ENCODE measurements around the gene PYURF.
A peak's percentile ranks its signal among the peaks of the same experiment; 100 is the strongest.

PYURF gene, protein sequence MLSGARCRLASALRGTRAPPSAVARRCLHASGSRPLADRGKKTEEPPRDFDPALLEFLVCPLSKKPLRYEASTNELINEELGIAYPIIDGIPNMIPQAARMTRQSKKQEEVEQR

DNA sequence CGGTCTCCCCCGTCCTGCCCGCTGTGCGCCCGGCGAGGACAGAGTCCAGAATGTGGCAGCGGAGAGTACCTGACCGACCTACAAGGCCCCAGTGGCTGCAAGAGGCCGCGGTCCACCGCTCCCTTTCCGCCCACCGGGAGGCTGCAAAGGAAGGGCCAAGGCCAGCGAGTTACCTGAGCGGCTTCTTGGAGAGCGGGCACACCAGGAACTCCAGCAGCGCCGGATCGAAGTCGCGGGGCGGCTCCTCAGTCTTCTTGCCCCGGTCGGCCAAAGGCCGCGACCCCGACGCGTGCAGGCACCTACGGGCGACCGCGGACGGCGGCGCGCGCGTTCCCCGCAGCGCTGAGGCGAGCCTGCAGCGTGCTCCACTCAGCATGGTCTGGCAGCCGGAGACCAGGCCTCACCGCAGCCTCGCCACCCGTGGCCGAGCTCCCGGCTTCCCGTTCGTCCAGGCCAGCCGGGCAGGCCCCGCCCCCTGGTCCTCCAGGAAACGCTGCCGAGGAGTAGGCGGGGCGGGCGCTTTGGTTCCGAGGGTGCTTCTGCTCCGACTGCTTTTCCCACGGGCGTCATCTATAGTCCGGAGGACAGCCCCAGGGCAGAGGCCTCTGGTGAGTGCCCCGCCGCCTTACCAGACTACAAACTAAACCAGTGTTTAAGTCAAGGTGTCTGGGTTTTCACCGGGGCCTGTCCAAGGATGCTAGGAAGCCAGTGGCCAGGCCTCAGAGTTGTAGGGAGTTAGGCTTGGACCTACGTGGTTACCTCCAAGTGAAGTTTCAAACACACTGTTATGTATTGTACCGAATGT, at the start of gene PYURF:
PYURF (minus strand) TSS at position 452 of the 805 bp plus-strand sequence; CDS start at position 376, 76 bp downstream.
- peak; percentile 88 for DNase-seq

DNA sequence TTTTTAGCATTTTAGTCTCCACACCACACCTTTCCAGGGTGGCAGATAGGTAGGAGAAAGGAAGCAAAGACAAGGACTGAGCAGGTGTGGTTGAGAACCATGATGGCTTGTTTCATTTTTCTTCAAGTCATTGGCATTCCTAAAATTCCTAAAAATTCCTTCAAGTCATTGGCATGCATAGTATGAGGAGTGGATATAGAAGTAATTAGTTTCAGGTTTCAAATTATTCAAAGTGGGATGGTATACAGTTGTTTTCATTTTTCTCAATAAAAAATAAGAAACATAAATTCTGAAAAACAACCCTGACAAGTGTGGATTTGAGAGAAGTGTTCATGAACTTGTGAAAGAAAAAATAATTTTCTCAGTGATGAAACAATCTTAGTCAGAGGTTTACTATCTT, 46.4 kb upstream of the PYURF start:
- DNase-seq, result no peak

DNA sequence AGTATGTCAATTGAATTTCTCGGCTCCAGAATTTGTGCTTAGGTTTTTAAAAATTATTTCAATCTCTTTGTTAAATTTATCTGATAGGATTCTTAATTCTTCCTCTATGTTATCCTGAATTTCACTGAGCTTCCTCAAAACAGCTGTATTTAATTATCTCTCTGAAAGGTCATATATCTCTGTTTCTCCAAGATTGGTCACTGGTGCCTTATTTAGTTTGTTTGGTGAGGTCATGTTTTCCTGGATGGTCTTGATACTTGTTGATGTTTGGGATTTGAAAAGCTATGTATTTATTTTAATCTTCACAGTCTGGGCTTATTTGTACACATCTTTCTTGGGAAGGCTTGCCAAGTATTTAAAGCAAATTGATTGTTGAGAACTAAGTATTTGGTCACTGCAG, 44.0 kb upstream of the PYURF start:
- no peak for DNase-seq

DNA sequence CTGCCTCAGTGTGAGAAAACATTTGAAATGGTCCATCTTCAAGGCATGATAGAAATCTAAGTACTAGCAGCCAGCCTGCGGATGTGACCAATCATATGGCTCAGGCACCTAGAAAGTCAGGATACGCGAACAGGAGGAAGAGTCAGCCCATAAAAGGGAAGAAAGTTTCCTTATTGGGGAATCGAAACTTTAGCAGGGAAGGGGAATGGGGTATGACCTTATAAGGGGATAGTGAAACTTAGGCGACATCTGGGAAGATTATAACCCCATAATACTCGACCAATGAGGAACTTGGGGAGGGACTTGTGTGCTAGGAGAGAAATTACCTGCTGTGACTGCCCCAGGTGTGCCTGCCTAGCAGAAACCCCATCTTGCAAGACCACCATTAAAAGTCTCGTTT, 26.2 kb upstream of the PYURF start:
- DNase-seq, result no peak

DNA sequence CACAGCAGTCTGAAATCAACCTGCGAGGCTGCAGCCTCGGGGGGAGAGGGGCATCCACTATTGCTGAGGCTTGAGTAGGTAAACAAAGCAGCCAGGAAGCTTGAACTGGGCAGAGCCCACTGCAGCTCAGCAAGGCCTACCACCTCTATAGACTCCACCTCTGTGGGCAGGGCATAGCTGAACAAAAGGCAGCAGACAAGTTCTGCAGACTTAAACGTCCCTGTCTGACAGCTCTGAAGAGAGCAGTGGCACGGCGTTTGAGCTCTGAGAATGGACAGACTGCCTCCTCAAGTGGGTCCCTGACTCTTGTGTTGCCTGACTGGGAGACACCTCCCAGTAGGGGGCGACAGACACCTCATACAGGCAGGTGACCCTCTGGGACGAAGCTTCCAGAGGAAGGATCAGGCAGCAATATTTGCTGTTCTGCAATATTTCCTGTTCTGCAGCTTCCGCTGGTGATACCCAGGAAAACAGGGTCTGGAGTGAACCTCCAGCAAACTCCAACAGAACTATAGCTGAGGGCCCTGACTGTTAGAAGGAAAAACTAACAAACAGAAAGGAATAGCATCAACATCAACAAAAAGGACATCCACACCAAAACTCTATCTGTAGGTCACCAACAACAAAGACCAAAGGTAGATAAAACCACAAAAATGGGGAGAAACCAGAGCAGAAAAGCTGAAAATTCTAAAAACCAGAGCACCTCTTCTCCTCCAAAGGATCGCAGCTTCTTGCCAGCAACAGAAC, 15.9 kb upstream of the PYURF start:
- DNase-seq, result peak; percentile 84

DNA sequence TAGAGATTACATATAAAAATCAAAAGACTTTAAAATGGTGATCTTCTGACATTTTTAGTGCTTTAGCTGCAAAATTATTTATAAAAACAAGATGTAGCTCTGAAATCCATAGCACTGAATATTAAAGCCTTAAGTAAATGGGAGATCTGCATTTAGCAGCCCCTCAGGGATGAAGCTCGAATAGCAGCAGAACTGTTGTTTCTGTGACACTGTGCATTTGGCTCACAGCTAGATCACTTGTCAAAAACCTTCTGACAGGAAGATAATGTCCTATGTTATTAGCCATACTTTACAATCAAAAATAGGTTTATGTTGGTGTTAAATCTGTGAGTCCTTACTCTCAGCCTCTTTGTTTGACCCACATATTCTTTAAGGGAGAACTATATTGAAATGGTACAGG, 14.1 kb upstream of the PYURF start:
- DNase-seq, result no peak

DNA sequence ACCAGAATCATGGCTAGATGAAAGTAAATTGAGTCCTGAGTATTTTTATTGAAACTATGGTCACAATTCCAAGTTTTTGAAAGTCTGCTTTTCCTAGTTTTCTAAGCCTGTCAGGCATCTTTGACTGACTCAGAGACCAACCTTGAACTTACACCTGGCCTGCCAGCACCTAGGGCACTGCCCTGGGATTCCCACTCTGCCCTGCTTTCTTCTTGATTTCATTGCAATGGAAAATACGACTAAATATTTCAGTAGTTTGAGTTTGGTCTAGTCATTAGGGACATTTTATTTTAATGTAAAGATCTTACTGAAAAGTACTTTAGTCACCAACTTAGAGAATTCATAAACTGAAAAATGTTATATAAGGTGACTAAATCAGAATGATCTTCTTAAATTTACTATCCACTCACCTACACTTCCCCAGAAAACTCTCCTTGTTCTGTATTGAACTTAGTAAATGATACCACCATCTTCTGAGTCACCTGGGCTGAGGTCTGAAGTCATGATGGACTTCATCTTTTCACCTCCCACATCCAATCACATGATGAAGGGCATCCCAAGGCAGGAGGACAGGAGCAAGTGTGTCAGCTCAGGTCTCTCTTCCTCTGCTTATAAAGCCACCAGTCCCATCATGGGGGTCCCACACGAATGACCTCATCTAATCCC, 11.6 kb upstream of the PYURF start:
- no peak for DNase-seq

DNA sequence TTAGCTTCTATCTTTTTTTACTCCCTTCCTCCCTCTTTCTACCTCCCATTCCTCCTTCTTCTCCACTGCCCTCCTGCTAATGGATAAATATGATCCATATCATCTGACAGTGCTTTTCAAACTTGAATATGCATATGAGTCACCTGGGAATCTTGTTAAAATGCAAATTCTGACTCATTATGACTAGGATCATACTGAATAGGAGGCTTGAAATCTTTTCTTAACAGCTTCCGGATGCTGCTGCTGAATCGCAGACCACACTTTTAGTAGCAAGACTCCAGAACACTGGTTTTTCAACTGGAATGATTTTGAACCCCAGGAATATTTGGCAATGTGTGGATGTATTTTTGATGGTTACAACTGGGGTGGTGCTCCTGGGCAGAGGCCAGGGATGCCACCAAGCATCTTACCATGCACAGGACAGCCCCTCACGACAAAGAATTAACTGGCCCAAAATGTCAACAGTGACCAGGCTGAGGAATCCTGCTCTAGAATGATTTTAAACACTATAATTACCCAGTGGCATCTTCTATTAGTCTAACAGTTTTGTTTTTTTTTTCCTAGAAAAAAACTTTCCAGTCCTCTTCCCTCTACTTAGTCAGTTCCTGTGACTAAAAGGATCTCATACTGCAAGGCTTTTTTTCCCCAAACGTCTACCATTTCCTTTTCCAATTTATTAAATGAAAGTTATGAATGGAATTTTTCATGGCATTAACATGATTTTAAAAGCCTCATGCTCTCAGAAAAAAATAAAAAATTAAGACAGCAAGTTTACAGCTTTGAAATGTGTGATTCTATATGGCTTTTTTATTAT, 10.6 kb upstream of the PYURF start:
- no peak for DNase-seq

DNA sequence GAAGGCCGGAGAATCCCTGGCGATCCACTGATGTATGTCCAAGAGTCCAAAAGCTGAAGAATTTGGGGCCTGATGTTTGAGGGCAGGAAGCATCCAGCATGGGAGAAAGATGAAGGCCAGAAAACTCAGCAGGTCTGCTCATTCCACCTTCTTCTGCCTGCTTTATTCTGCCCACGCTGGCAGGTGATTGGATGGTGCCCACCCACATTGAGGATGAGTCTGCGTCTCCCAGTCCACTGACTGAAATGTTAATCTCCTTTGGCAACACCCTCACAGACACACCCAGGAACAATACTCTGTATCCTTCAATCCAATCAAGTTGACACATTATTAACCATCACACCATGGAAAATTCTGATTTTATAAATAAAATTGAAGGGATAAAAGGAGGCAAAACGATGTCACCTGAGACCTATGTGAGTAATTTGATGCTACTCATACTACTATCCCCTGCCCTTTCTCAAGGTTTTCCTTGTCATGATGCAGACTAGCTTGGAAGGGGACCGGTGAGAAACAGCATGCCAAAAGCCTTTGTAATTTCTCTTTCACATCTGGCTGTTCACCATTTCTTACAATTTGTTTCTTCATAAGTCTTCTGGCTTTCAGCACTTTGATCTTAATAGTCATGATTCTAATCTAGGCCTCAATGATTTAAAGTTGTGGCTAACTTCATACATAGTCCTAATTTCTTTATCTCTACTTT, 9.7 kb upstream of the PYURF start:
- DNase-seq, result no peak

DNA sequence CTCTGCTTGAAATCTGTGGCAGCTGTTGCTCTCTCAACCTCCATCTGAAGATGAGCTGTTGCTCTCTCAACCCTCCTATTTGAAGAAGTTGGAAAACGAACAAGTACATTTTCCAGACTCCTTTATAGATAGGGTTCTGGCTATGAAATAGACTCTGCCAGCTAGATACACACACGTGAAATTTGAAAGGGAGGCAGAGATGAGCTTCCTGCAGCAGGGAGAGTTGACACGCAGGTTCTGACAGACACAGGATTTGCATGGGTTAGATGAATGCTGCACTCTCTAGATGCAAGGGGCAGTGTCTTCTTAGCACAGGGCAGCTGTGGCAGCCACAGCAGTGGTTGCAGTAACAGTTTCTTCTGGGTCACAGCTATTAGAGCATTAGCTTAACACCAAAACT, 8.0 kb upstream of the PYURF start:
- DNase-seq, result no peak

DNA sequence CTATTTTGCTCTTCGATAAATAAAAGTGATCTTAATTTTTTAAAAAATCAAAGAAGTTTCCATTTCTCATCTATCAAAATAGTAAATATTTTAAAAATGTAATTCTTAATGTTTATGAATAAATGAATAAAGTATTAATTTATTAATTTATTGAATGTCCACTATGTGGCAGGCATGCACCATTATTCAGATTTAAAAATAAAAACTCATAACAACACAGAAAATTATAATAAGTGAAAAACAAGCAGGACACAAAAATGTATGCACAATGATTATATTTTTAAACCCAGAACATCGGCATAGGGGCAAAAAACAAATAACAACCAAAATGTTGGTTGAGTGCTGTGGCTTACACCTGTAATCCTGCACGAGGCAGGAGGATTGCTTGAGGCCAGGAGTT, 5.3 kb upstream of the PYURF start:
- no peak for DNase-seq

DNA sequence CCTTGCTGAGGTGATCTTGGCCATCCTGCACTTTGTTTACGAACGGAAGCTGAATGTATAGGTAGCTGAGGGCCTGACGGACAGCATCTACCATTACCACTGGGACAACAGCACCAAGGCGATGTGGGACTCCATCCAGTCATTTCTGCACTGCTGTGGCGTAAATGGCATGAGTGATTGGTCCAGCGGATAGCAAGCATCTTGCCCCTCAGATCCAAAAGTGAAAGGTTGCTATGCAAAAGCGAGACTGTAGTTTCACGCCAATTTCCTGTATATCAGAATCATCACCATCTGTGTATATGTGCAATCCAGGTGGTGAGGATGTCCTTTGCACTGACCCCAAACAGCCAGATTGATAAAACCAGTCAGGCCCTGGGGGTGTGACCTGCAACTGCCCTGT, 4.2 kb upstream of the PYURF start:
- no peak for DNase-seq

DNA sequence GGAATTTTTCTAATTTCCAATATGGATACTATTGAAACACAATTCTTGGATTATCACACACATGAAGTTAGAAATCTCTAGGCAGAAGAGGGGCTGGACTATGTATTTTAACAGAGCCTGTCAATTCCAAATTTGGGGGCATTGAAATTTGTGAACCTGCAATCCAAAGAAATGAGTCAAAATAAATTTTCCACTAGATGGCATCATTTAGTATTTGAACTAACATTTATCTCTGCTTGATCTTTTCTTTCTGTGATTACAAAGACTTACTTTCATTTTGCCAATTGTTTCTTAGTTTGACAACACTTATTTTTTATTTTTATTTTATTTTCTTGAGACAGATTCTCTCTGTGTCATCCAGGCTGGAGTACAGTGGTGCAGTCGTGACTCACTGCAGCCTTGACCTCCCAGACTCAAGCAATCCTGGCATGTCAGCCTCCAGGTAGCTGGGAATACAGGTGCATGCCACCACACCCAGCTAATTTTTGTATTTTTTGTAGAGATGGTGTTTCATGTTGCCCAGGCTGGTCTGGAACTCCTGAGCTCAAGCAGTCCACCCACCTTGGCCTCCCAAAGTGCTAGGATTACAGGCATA, 2.7 kb upstream of the PYURF start:
- peak; percentile 6 for DNase-seq

DNA sequence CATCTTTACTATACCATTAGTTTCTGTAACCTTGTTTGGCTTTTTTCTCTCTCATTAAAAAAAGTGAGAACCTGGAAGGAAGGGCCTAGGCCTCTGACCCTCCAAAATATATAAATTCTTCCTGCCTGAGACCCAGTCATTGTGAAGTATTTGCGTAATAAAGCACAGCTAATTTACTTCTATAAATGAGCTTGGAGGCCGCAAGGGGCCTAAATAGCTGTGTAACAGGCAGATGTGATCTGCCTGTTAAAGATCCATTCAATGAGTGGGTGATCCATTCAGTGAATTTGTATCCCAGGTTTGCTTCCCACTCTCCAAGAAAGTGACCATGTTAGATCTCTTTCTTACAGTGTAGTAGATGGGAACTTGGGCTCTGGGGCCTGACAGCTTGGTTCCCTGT, 595 bp upstream of the PYURF start:
- DNase-seq, result no peak

DNA sequence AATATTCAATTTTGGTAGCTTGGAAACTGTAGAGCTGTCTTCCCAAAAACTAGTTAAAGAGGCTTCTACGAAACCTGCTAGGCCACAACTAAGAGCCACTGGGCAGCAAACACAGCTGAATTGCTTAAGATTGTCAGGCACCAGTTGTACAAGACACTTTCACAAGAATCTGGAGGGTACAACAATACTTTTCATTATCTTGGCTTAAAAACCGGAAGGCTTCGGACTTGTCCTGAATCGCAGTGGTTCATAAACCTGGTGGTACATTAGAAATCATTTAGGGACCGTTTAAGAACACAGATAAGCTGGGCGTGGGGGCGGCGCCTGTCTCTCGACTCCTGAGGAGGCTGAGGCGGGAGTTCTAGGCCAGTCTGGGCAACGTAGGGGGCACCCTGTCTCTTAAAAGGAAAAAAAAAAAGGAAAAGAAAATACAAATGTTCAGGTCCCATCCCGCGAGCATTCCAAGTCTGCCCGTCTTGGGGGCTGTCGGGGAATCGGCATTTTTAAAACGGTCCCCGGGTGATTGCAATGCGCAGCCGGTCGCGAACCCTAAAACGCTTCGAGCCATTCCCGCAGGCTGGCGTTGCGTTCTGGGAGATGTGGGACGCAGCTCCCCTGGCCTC, 763 bp downstream of the PYURF start:
- DNase-seq, result peak; percentile 48

DNA sequence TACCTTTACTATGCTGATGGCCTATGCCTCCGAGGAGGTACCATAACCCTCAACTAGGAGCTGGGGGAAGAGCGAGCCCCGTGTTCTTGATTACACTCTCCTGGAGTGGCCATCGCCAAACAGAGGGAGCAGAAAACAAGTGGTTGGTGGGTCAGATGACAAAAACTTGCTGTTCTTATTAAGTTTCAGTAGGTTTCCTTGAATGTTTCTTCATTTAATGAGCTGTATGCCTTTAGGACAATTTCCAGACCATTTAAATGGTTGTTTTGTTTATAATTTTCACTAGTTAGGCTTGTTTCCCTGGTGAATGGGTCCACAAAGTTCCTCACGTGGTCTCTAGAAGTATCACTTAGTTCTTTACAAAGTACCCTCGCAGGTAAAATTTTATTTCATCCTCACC, 4.7 kb downstream of the PYURF start:
- no peak for DNase-seq

DNA sequence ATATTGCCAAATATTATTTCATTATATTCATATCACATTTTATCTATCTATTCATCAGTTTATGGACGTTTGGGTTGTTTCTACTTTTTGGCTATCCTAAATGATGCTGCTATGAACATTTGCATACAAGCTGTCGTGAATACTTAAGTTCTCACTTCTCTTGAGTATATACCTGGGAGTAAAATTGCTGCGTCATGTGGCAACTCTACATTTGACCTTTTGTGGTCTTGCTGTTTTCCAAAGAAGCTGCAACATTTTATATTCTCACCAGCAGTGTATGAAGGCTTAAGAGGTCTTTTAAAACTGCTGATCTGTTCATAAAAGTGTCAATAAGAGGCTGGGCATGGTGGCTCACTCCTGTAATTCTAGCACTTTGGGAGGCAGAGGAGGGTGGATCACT, 5.8 kb downstream of the PYURF start:
- no peak for DNase-seq

DNA sequence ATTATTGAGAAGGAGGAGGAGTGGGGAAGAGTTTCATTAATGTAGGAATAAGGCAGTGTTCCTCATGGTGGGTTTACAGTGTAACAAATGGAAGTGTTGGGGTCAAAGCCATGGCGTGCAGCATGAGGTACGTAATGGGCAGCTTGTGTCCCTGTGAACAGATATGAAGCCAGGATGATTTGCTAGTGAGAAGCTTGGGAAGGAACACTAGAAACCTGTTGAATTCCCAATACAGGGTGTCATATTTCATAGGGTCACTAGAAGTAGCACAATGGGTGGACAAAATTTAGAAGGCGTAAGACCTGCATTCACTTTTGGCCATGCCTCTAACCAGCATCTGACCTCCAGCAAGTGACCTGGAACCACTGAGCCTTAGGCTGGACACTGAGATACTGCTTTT, 6.8 kb downstream of the PYURF start:
- DNase-seq, result no peak

DNA sequence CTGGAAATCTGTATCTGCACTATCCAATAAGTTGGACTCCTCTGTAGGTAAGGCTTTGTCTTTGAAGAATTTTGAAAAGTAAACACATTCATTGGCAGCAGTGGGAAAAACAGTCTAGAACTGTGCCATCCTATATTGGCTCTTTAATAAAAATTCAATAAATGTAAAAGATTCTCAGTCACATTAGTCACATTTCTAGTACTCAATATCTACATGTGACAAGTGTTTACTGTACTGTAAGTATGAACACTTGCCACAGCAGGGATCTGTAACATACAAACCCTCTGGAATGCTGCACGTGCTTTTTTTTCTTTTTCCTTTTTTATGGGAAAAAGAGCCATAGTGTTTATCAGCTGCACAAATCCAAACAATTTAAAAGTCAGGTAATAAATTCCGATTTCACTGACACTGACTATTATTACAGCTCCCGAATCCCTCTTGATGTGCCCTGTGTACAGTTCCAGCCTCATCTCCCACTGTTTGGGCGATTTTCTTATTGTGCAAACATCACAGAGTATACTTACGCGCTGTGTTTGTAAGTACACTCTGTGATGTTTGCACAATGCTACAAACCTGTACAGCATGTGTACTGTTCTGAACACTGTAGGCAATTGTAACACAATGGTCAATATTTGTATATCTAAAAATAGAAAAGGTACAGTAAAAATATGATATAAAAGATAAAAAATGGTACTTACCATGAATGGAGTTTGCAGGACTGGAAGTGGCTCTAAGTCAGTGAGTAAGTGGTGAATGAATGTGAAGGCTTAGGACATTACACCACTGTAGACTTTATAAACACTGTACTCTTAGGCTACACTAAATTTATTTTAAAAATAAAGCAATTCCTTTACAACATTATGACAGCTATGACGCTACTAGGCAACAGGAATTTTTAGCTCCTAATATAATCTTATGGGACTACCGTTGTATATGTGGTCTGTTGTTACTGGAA, 8.7 kb downstream of the PYURF start:
- no peak for DNase-seq

DNA sequence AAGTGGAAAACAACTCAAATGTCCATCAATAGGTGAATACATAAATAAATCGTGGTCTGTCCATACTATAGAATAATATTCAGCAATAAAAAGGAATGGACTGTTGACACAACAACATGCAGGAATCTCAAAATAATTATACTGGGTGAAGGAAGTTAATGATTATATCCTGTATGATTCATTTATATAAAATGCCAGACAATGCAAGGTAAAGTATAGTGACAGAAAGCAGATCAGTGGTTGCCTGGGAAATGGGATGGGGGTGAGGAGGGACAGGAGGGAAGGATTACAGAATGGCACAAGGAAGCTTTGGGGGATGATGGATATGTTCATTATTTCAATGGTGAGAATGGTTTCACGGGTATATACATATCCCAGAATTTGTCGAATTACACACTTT, 12.3 kb downstream of the PYURF start:
- no peak for DNase-seq
